Spleen (tissue), 11 donors: ENCODE data around the gene ZSWIM6. TPM values are rescaled to one million over a fixed set of nuclear protein-coding genes. Genes with fewer than 3 reads are reported as not detected.

Experiments
- DNase-seq: peaks from one replicate; pipeline ENCODE4 v3.0.0-alpha.2; 2020
- H3K27ac ChIP-seq, 8 donors: fragments of 200-600 bp; sonication (generic) in 7 of 8; 1 replicate in 4 of 8; 2 replicates in 4 of 8; pipeline versions ENCODE4 v1.5.0 to v1.8.0; 2016 to 2021; ENCODE audit warnings: inconsistent platforms in 4 of 8, mild to moderate bottlenecking in 4 of 8, moderate library complexity in 1 of 8
- H3K27me3 ChIP-seq, 7 donors: fragments of 200-600 bp; sonication (generic) in 6 of 7; replicated peaks in 1 of 7; 1 replicate in 4 of 7; 2 replicates in 3 of 7; pipeline versions ENCODE4 v1.5.0 to v1.8.0; 2016 to 2021; ENCODE audit warnings: inconsistent platforms in 3 of 7, mild to moderate bottlenecking in 1 of 7
- H3K36me3 ChIP-seq, 6 donors: fragments of 200-600 bp; sonication (generic) in 5 of 6; 1 replicate in 4 of 6; 2 replicates in 2 of 6; pipeline versions ENCODE4 v1.5.0 to v1.8.0; 2016 to 2021; ENCODE audit warnings: inconsistent platforms in 2 of 6
- H3K4me1 ChIP-seq, 6 donors: fragments of 200-600 bp; sonication (generic) in 5 of 6; 1 replicate in 3 of 6; 2 replicates in 3 of 6; pipeline versions ENCODE4 v1.5.0 to v1.8.0; 2016 to 2021; ENCODE audit warnings: inconsistent platforms in 3 of 6
- H3K4me3 ChIP-seq, 8 donors: fragments of 200-600 bp; sonication (generic) in 7 of 8; 1 replicate in 4 of 8; 2 replicates in 4 of 8; pipeline versions ENCODE4 v1.5.0 to v1.8.0; 2016 to 2021; ENCODE audit warnings: inconsistent platforms in 4 of 8, mild to moderate bottlenecking in 4 of 8, moderate library complexity in 2 of 8
- H3K9me3 ChIP-seq, 8 donors: fragments of 200-600 bp; sonication (generic) in 7 of 8; 1 replicate in 4 of 8; 2 replicates in 4 of 8; pipeline versions ENCODE4 v1.5.0 to v1.8.0; 2016 to 2021; ENCODE audit warnings: inconsistent platforms in 4 of 8
- POLR2A ChIP-seq, 3 donors: fragments of 450-650 bp; IDR thresholded peaks; one replicate each; pipeline ENCODE4 v1.5.1; 2017; ENCODE audit warnings: antibody characterized with exemption in 3 of 3, mild to moderate bottlenecking in 1 of 3
- POLR2AphosphoS5 ChIP-seq, 3 donors: sonication (generic); formaldehyde crosslinking; IDR thresholded peaks; one replicate each; pipeline ENCODE4 v1.5.1; 2017; ENCODE audit warnings: antibody characterized with exemption in 3 of 3
- WGBS, 5 donors: extraction: QIAGEN DNeasy Blood & Tissue Kit in 3 of 5; methylation state at CpG; one replicate each; pipeline versions ENCODE4 v1.1.5 to v1.1.7; 2013 to 2018; 5-methylcytosine and 5-hydroxymethylcytosine counted together
- intact Hi-C: fragments of 100-400 bp; cut with DNase I; formaldehyde crosslinking; loops from one replicate; pipeline ENCODE4 v1.15.0; 2023; ENCODE audit warnings: low total_unique reads
- polyA plus RNA-seq, 3 donors: library from polyadenylated mRNA; stranded (reverse); fragments of 200-250 nt; gene quantifications; one replicate each; pipeline ENCODE4 v1.2.1, GENCODE V29; 2013
- total RNA-seq, 7 donors: library from RNA; depleted of rRNA in 3 of 7; stranded (reverse); fragments of >200 nt in 3 of 7; fragmentation: NEBNext Ultra II Directional in 4 of 7; extraction: Animal tissue kit (Norgen Biotek cat#: 25700) in 4 of 7; gene quantifications; one replicate each; pipeline versions ENCODE4 v1.1.0 to v1.2.1, GENCODE V29; 2016 to 2021
- TF ChIP-seq, protein P1 (sequence below), 11 experiments: fragments of 200-600 bp in 7 of 11; fragments of 450-650 bp in 4 of 11; sonication (generic) in 4 of 11; IDR thresholded peaks in 8 of 11; conservative IDR thresholded peaks in 3 of 11; 1 replicate in 7 of 11; 2 replicates in 4 of 11; pipeline versions ENCODE4 v1.4.0 to v1.8.0; 2016 to 2021; ENCODE audit warnings: antibody characterized with exemption in 11 of 11, inconsistent platforms in 4 of 11, mild to moderate bottlenecking in 1 of 11
- donor health status: healthy with polysubstance abuse.
- donor health status: DM: no; HTN: no; CAD: no; lungs with moderate emphysema.
- donor health status: DM: no; HTN: no; CAD: no.
- donor health status: Bipolar disorder and iron deficiency.
- donor health status: healthy.
- donor health status: DM: no; HTN: no; CAD: no.
- donor health status: DM: yes; HTN: yes; CAD: no.

ZSWIM6 gene
- total and polyA plus RNA-seq, 10 donors = 3.1 to 22.9 (median 16.9) TPM

DNA sequence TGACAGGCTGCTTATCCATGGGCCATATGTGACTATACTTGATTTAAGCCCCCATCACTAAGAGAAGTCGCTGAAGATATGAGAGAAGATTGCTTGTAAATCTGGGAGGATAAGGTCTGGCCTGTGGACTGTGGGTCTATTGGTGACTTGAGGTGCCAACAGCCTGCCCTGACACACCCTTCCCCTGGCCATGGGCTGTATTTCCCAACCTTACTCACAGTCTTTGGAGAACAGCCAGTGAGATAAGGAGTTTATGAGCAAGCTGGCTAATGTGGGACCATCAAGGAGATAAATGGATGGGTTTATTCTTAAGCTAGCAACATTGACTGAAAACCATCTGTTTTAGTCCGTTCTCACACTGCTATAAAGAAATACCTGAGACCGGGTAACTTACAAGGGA, 231.3 kb downstream of the ZSWIM6 start:
- TF ChIP-seq POLR2AphosphoS5 (IDR thresholded peaks at IDR 0.05) = no peak
- no peak for TF ChIP-seq POLR2A (IDR thresholded peaks at IDR 0.05)
- TF ChIP-seq, protein P1, sequence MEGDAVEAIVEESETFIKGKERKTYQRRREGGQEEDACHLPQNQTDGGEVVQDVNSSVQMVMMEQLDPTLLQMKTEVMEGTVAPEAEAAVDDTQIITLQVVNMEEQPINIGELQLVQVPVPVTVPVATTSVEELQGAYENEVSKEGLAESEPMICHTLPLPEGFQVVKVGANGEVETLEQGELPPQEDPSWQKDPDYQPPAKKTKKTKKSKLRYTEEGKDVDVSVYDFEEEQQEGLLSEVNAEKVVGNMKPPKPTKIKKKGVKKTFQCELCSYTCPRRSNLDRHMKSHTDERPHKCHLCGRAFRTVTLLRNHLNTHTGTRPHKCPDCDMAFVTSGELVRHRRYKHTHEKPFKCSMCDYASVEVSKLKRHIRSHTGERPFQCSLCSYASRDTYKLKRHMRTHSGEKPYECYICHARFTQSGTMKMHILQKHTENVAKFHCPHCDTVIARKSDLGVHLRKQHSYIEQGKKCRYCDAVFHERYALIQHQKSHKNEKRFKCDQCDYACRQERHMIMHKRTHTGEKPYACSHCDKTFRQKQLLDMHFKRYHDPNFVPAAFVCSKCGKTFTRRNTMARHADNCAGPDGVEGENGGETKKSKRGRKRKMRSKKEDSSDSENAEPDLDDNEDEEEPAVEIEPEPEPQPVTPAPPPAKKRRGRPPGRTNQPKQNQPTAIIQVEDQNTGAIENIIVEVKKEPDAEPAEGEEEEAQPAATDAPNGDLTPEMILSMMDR (IDR thresholded peaks at IDR 0.05 in 8 of 11, conservative IDR thresholded peaks at IDR 0.05 in 3 of 11) = no peak
- Histone ChIP-seq H3K27ac (no peak overlapping the region), H3K4me1 (no peaks in the 10 kb centered on the region), H3K4me3 (no peak overlapping the region), H3K27me3 (no peaks in the 10 kb centered on the region), H3K9me3 (no peaks in the 10 kb centered on the region), H3K36me3 (no peaks in the 10 kb centered on the region)
- intact Hi-C loops = no loop called here
- DNase-seq = no peak
- 85 to 97% (median 88%) methylated on average over 3 of the region's 3 CpGs for WGBS, 5 donors

DNA sequence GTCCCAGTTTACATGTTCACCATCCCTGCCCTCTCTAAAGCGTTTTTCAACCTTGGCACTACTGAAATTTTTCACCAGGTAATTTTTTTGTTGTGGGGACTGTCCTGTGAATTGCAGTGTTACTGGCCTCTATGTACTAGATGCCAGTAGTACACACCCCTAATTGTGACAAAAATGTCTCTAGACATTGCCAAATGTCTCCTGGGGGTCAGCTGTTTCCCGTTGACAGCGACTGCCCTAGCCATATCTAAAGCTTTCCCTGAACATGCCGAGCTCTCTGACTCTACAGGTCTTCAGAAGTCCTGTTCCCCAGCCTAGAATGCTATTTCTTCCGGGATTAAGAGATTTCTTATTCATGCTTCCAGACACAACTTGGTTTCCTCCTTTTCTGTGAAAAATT, 235.3 kb downstream of the ZSWIM6 start:
- no peaks in the 10 kb centered on the region for H3K36me3 ChIP-seq
- 63 to 84% (median 79%) methylated on average over 5 of the region's 5 CpGs for WGBS, 5 donors
- H3K4me1 ChIP-seq = no peaks in the 10 kb centered on the region
- TF ChIP-seq, protein P1 (IDR thresholded peaks at IDR 0.05 in 8 of 11, conservative IDR thresholded peaks at IDR 0.05 in 3 of 11) = no peak
- TF ChIP-seq POLR2A (IDR thresholded peaks at IDR 0.05) = no peak
- no peak for TF ChIP-seq POLR2AphosphoS5 (IDR thresholded peaks at IDR 0.05)
- no peak overlapping the region for H3K27ac ChIP-seq
- DNase-seq = no peak
- H3K4me3 ChIP-seq = no peak overlapping the region
- no peaks in the 10 kb centered on the region for H3K27me3 ChIP-seq
- H3K9me3 ChIP-seq = no peaks in the 10 kb centered on the region
- intact Hi-C loops = no loop called here

DNA sequence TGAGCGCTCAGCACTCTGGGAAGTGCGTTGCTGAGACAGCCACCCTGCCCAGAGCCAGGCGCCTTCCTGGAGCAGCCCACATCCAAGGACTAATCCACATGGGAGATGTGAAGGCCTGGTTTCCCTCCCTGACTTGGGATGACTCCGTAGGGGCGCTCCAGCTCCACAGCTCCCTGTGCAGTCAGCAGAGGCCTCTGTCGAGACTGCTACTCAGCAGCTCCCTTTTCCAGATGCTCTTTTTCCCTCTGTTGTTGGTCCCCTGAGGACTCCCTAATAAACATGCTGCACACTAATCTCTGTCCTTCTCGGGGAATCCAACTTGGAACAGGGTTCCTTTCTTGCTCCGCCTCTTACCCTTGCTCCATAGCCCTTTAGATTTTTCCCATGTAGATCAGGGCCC, 237.3 kb downstream of the ZSWIM6 start:
- TF ChIP-seq, protein P1 (IDR thresholded peaks at IDR 0.05 in 8 of 11, conservative IDR thresholded peaks at IDR 0.05 in 3 of 11) = no peak
- no peak for TF ChIP-seq POLR2A (IDR thresholded peaks at IDR 0.05)
- no peak for TF ChIP-seq POLR2AphosphoS5 (IDR thresholded peaks at IDR 0.05)
- Histone ChIP-seq H3K4me3 (no peak overlapping the region), H3K36me3 (no peaks in the 10 kb centered on the region), H3K4me1 (no peaks in the 10 kb centered on the region), H3K27ac (no peak overlapping the region), H3K27me3 (no peaks in the 10 kb centered on the region), H3K9me3 (no peaks in the 10 kb centered on the region)
- WGBS, 5 donors = 83 to 98% (median 94%) methylated on average over 7 to 8 of the region's 8 CpGs
- no peak for DNase-seq
- intact Hi-C loops = no loop called here

DNA sequence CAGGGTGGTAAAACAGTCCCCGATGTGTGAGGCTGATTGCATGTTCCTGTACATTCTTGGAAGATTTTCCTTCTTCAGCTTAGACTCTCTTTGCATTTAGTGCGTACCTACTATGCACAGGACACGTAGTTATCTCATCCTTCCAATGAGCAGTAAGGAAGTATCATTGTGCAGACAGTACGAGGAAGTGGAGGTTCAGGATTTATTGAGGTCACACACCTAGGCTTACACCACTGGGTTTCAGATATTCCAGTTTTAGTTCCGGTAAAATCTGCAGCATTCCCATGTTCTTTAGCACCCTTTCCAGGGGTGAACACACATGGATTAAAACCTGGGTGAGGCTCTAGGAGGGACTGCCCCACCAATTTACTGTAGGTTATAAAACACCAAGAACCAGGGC, 238.7 kb downstream of the ZSWIM6 start:
- Histone ChIP-seq H3K36me3 (no peaks in the 10 kb centered on the region), H3K27ac (no peak overlapping the region), H3K27me3 (no peaks in the 10 kb centered on the region), H3K4me1 (no peaks in the 10 kb centered on the region), H3K9me3 (no peaks in the 10 kb centered on the region), H3K4me3 (no peak overlapping the region)
- 86 to 95% (median 92%) methylated on average over 5 of the region's 5 CpGs for WGBS, 5 donors
- intact Hi-C loops = no loop called here
- TF ChIP-seq POLR2AphosphoS5 (IDR thresholded peaks at IDR 0.05) (no peak), POLR2A (IDR thresholded peaks at IDR 0.05) (no peak)
- TF ChIP-seq, protein P1 (IDR thresholded peaks at IDR 0.05 in 8 of 11, conservative IDR thresholded peaks at IDR 0.05 in 3 of 11) = no peak
- no peak for DNase-seq
